ENCODE results near the gene EWSR1.

The EWSR1 gene

DNA sequence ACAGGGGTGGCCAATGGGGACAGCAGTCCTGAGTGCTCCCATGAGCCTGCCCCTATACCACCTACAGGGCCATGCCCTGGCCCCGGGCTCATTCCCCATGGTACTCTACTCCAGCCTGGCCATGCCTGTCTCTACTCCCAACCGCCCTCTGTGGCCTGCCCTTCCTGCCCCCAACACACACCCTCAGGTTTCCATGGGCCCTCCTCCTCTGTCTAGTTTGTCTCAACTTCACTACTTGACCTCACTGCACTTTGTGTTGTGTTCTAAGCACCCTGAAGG, 73.7 kb downstream of the EWSR1 start:
- Histone ChIP-seq H3K9me2 (replicated peaks; ENCODE audit: low read depth, low read length) (no peaks in the 10 kb centered on the region), H3K4me1 (ENCODE audit: insufficient read depth, low read length, poor library complexity, severe bottlenecking) (no peaks in the 10 kb centered on the region), H3K9ac (ENCODE audit: low read depth, low read length, poor library complexity, severe bottlenecking) (no peak overlapping the region), H4K20me1 (ENCODE audit: insufficient read depth, low read length, poor library complexity, severe bottlenecking) (no peaks in the 10 kb centered on the region), H2AFZ (ENCODE audit: low read length) (no peak overlapping the region), H3K4me3 (ENCODE audit: low read length, poor library complexity, severe bottlenecking) (no peak overlapping the region), H3K36me3 (ENCODE audit: insufficient read depth, low read length) (peaks cover 80% of the 10 kb centered on the region; the same call in 1 of the 2 replicates), H3F3A (ENCODE audit: low read depth) (no peaks in the 10 kb centered on the region), H3K4me2 (ENCODE audit: low read depth, low read length, poor library complexity, severe bottlenecking) (no peak overlapping the region), H3K79me2 (ENCODE audit: insufficient read depth, low read length) (no peaks in the 10 kb centered on the region), H3K9me3 (ENCODE audit: insufficient read depth, low read depth, low read length) (no peaks in the 10 kb centered on the region), H3K27me3 (ENCODE audit: insufficient read depth, low read length, poor library complexity, severe bottlenecking) (no peaks in the 10 kb centered on the region)
- TF ChIP-seq EZH2phosphoT487 (IDR thresholded peaks at IDR 0.05; ENCODE audit: borderline replicate concordance), result no peak
- TF ChIP-seq, protein P1, sequence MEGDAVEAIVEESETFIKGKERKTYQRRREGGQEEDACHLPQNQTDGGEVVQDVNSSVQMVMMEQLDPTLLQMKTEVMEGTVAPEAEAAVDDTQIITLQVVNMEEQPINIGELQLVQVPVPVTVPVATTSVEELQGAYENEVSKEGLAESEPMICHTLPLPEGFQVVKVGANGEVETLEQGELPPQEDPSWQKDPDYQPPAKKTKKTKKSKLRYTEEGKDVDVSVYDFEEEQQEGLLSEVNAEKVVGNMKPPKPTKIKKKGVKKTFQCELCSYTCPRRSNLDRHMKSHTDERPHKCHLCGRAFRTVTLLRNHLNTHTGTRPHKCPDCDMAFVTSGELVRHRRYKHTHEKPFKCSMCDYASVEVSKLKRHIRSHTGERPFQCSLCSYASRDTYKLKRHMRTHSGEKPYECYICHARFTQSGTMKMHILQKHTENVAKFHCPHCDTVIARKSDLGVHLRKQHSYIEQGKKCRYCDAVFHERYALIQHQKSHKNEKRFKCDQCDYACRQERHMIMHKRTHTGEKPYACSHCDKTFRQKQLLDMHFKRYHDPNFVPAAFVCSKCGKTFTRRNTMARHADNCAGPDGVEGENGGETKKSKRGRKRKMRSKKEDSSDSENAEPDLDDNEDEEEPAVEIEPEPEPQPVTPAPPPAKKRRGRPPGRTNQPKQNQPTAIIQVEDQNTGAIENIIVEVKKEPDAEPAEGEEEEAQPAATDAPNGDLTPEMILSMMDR (conservative IDR thresholded peaks at IDR 0.05; ENCODE audit: low read length), result no peak

DNA sequence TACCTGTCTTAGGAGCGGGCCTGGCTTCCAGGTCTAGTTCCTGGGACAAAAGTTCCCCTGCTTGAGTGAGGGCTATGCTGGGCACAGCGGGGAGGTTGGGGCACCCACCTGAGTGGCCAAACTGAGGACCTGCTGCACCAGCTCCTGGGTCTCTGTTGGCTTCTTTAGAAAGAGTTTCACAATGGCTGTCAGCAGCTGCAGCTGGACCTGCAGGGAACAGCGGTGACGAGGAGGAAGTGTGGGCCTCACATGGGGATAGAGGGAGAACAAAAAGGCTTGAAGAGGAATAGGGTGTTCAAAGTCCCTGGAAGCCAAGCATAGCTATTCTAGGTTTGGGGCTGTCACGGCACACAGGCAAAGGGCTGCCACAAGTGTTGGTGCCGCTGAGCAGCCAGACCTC, 74.1 kb downstream of the EWSR1 start:
- Histone ChIP-seq H3K9ac (ENCODE audit: low read depth, low read length, poor library complexity, severe bottlenecking) (no peak overlapping the region), H3K4me1 (ENCODE audit: insufficient read depth, low read length, poor library complexity, severe bottlenecking) (no peaks in the 10 kb centered on the region), H3K27me3 (ENCODE audit: insufficient read depth, low read length, poor library complexity, severe bottlenecking) (no peaks in the 10 kb centered on the region), H3K4me2 (ENCODE audit: low read depth, low read length, poor library complexity, severe bottlenecking) (no peak overlapping the region), H3K79me2 (ENCODE audit: insufficient read depth, low read length) (no peaks in the 10 kb centered on the region), H3F3A (ENCODE audit: low read depth) (no peaks in the 10 kb centered on the region), H4K20me1 (ENCODE audit: insufficient read depth, low read length, poor library complexity, severe bottlenecking) (no peaks in the 10 kb centered on the region), H3K36me3 (ENCODE audit: insufficient read depth, low read length) (peaks cover 80% of the 10 kb centered on the region; the same call in 1 of the 2 replicates), H3K4me3 (ENCODE audit: low read length, poor library complexity, severe bottlenecking) (no peak overlapping the region), H2AFZ (ENCODE audit: low read length) (no peak overlapping the region), H3K9me3 (ENCODE audit: insufficient read depth, low read depth, low read length) (no peaks in the 10 kb centered on the region), H3K9me2 (replicated peaks; ENCODE audit: low read depth, low read length) (no peaks in the 10 kb centered on the region)
- TF ChIP-seq, protein P1 (conservative IDR thresholded peaks at IDR 0.05; ENCODE audit: low read length), result no peak
- TF ChIP-seq EZH2phosphoT487 (IDR thresholded peaks at IDR 0.05; ENCODE audit: borderline replicate concordance), result no peak

DNA sequence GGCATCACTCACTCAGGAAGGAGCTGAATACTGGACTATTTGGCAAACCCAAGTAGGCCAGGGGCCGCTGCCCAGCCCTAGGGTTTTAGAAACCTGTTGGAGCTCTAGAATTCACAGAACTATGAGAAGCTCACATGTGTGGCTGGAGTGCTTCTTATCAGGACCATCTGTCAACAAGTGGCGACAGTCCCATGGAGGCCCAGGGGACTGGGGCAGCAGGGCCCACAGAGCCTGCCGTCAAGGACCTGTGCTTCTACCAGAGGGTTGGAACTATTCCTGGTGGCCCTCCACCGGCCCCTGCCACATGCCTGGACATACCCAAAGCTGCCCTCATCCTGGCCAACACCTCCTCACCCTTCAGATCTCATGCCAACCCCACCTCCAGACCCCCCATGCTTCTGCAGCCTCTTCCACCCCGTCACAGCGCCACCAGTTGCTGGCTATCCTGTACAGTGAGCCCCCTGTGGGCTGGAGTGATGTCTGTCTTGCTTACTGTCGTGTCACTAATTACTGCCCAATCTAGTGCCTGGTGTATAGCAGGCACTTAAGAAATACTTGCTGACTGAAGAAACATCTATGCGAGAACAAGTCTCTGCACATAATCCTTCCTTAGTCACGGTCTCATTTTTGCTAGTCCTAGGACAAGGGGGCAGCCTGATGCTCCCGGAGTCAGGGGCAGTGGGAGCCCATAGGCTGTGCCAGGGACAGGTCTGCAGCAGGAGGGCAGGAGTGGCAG, 74.7 kb downstream of the EWSR1 start:
- Histone ChIP-seq H3K79me2 (ENCODE audit: insufficient read depth, low read length) (no peaks in the 10 kb centered on the region), H3K27me3 (ENCODE audit: insufficient read depth, low read length, poor library complexity, severe bottlenecking) (no peaks in the 10 kb centered on the region), H3K4me3 (ENCODE audit: low read length, poor library complexity, severe bottlenecking) (no peak overlapping the region), H4K20me1 (ENCODE audit: insufficient read depth, low read length, poor library complexity, severe bottlenecking) (no peaks in the 10 kb centered on the region), H3K9me2 (replicated peaks; ENCODE audit: low read depth, low read length) (no peaks in the 10 kb centered on the region), H3K36me3 (ENCODE audit: insufficient read depth, low read length) (peaks cover 80% of the 10 kb centered on the region; the same call in 1 of the 2 replicates), H3K4me2 (ENCODE audit: low read depth, low read length, poor library complexity, severe bottlenecking) (no peak overlapping the region), H3K4me1 (ENCODE audit: insufficient read depth, low read length, poor library complexity, severe bottlenecking) (no peaks in the 10 kb centered on the region), H3K9me3 (ENCODE audit: insufficient read depth, low read depth, low read length) (no peaks in the 10 kb centered on the region), H3K9ac (ENCODE audit: low read depth, low read length, poor library complexity, severe bottlenecking) (no peak overlapping the region), H2AFZ (ENCODE audit: low read length) (no peak overlapping the region), H3F3A (ENCODE audit: low read depth) (no peaks in the 10 kb centered on the region)
- TF ChIP-seq EZH2phosphoT487 (IDR thresholded peaks at IDR 0.05; ENCODE audit: borderline replicate concordance), result no peak
- TF ChIP-seq, protein P1 (conservative IDR thresholded peaks at IDR 0.05; ENCODE audit: low read length), result no peak

All from Loucy (cell line).